CD4-positive, alpha-beta memory T cell (primary cell): Measurements from ENCODE around the gene SPECC1. TPM values are rescaled to one million over a fixed set of nuclear protein-coding genes. Genes with fewer than 3 reads are reported as not detected.
"Not testable (repeated sequence)": the region's sequence is repeated elsewhere in the genome, so short reads cannot be mapped to it uniquely, and the experiment has no call there.

Experiments used
- CTCF ChIA-PET: fragments of 350-600 bp; sonication (Branson Sonifier 250); formaldehyde crosslinking; loops from one replicate; lab custom pipeline; 2021; ENCODE audit warnings: inconsistent platforms; ENCODE audit not compliant: partially characterized antibody; lab: Charles Lee
- POLR2A ChIA-PET: fragments of 350-600 bp; sonication (Branson Sonifier 250); formaldehyde crosslinking; loops from one replicate; lab custom pipeline; 2021; ENCODE audit not compliant: partially characterized antibody; lab: Charles Lee
- DNase-seq, 5 donors: peaks; one replicate each; pipeline versions ENCODE4 v3.0.0 to v3.0.0-alpha.2; 2020 to 2022; ENCODE audit warnings: mixed read lengths in 1 of 5
- H3K27ac ChIP-seq: one replicate; pipeline ENCODE4 v1.7.0; 2013; ENCODE audit warnings: low read depth, low read length
- H3K27me3 ChIP-seq: 2 replicates; pipeline ENCODE4 v1.7.0; 2013; ENCODE audit warnings: mild to moderate bottlenecking, low read length, moderate library complexity; ENCODE audit not compliant: insufficient read depth
- H3K36me3 ChIP-seq: 2 replicates; pipeline ENCODE4 v1.7.0; 2013; ENCODE audit warnings: mild to moderate bottlenecking, low read length, moderate library complexity; ENCODE audit not compliant: insufficient read depth
- H3K4me1 ChIP-seq: 2 replicates; pipeline ENCODE4 v1.7.0; 2013; ENCODE audit warnings: mild to moderate bottlenecking, low read length, moderate library complexity; ENCODE audit not compliant: insufficient read depth
- H3K4me3 ChIP-seq, 2 donors: one replicate each; pipeline ENCODE4 v1.7.0; 2013; ENCODE audit warnings: low read length in 2 of 2, mild to moderate bottlenecking in 1 of 2
- H3K9me3 ChIP-seq, 2 donors: one replicate each; pipeline ENCODE4 v1.7.0; 2013; ENCODE audit warnings: low read length in 2 of 2, control low read depth in 1 of 2; ENCODE audit not compliant: control insufficient read depth in 1 of 2
- H3K27ac Mint-ChIP-seq, 7 donors: one replicate each; pipeline ENCODE4 v1.8.0; 2020 to 2021; ENCODE audit warnings: mixed read lengths in 7 of 7, mild to moderate bottlenecking in 6 of 7, inconsistent platforms in 3 of 7, moderate library complexity in 3 of 7
- H3K27me3 Mint-ChIP-seq, 2 donors: one replicate each; pipeline ENCODE4 v1.8.0; 2020 to 2021; ENCODE audit warnings: mixed read lengths in 2 of 2
- H3K36me3 Mint-ChIP-seq, 2 donors: one replicate each; pipeline ENCODE4 v1.8.0; 2020 to 2021; ENCODE audit warnings: mixed read lengths in 2 of 2, inconsistent platforms in 1 of 2, mild to moderate bottlenecking in 1 of 2
- H3K4me1 Mint-ChIP-seq, 4 donors: one replicate each; pipeline ENCODE4 v1.8.0; 2020 to 2021; ENCODE audit warnings: mixed read lengths in 4 of 4, mild to moderate bottlenecking in 1 of 4
- H3K4me3 Mint-ChIP-seq, 8 donors: one replicate each; pipeline ENCODE4 v1.8.0; 2020 to 2021; ENCODE audit warnings: mixed read lengths in 8 of 8, mild to moderate bottlenecking in 7 of 8, moderate library complexity in 6 of 8, inconsistent platforms in 3 of 8
- H3K9me3 Mint-ChIP-seq, 8 donors: one replicate each; pipeline ENCODE4 v1.8.0; 2020 to 2021; ENCODE audit warnings: mixed read lengths in 8 of 8, mild to moderate bottlenecking in 5 of 8, inconsistent platforms in 3 of 8, moderate library complexity in 1 of 8
- intact Hi-C: fragments of 100-400 bp; cut with micrococcal nuclease; formaldehyde crosslinking; loops from one replicate; pipeline ENCODE4 v1.15.1; 2023
- polyA plus RNA-seq, 2 donors: library from polyadenylated mRNA; unstranded; fragments of 300-500 nt; fragmentation: Illumina TruSeq; gene quantifications; one replicate each; pipeline ENCODE4 v1.2.3, GENCODE V29; 2021
- total RNA-seq, 2 experiments: library from RNA; stranded (reverse); gene quantifications; one replicate each; pipeline ENCODE4 v1.2.3, GENCODE V29; 2021

SPECC1 gene
- total and polyA plus RNA-seq, 4 experiments from 2014 or later = 1.7 to 13.4 (median 8.7) TPM

GRCh38 chr17:20105539-20106280 is 96.6 kb downstream of the SPECC1 start:
- intact Hi-C loops = no loop called here
- H3K9me3 ChIP-seq = no peaks in the 10 kb centered on the region
- H3K4me3 Mint-ChIP-seq = no peak overlapping the region
- H3K27me3 Mint-ChIP-seq = peaks cover 0 to 4% of the 10 kb centered on the region in 2 donors
- no peaks in the 10 kb centered on the region for H3K9me3 Mint-ChIP-seq
- no peaks in the 10 kb centered on the region for H3K4me1 ChIP-seq
- H3K36me3 ChIP-seq = no peaks in the 10 kb centered on the region
- no peak for DNase-seq
- H3K27ac Mint-ChIP-seq = peak overlapping the region in 2 of 7 donors; percentile 0 to 49
- ChIA-PET CTCF (interaction anchor here (1.1 to 1.5 kb wide), 2 partner anchors 11 to 113 kb away, joined by 4 to 5 read pairs; no protein-coding TSS in a partner anchor), POLR2A (no interaction called here)
- H3K27ac ChIP-seq = no peak overlapping the region
- H3K4me1 Mint-ChIP-seq = no peaks in the 10 kb centered on the region
- H3K27me3 ChIP-seq = no peaks in the 10 kb centered on the region
- peaks cover 0 to 1% of the 10 kb centered on the region in 2 donors for H3K36me3 Mint-ChIP-seq
- no peak overlapping the region for H3K4me3 ChIP-seq

- intact Hi-C loops, H3K4me3 ChIP-seq, H3K4me1 ChIP-seq, H3K36me3 ChIP-seq, H3K4me1 Mint-ChIP-seq, H3K27me3 Mint-ChIP-seq, H3K27me3 ChIP-seq, H3K9me3 Mint-ChIP-seq, DNase-seq, H3K4me3 Mint-ChIP-seq, H3K9me3 ChIP-seq, POLR2A ChIA-PET, H3K27ac ChIP-seq, H3K36me3 Mint-ChIP-seq: not testable (repeated sequence)
- CTCF ChIA-PET = interaction anchor here (1.1 kb wide), 1 partner anchor 10 kb away, joined by 4 read pairs; no protein-coding TSS in a partner anchor
- peak overlapping the region in 1 of 7 donors; percentile 55 for H3K27ac Mint-ChIP-seq
Observed at GRCh38 chr17:20106446-20106845, 97.3 kb downstream of the SPECC1 start.

GRCh38 chr17:20109076-20109475 is 99.9 kb downstream of the SPECC1 start:
- H3K27ac ChIP-seq = no peak overlapping the region
- no peaks in the 10 kb centered on the region for H3K27me3 ChIP-seq
- Mint-ChIP-seq H3K27me3 (peaks cover 0 to 2% of the 10 kb centered on the region in 2 donors), H3K4me1 (no peaks in the 10 kb centered on the region), H3K27ac (no peak overlapping the region), H3K9me3 (no peaks in the 10 kb centered on the region), H3K4me3 (no peak overlapping the region), H3K36me3 (no peaks in the 10 kb centered on the region)
- CTCF ChIA-PET = interaction anchor here (2.0 kb wide), 1 partner anchor 117 kb away, joined by 9 read pairs; no protein-coding TSS in a partner anchor
- no peak overlapping the region for H3K4me3 ChIP-seq
- H3K4me1 ChIP-seq = no peaks in the 10 kb centered on the region
- H3K9me3 ChIP-seq = no peaks in the 10 kb centered on the region
- POLR2A ChIA-PET = no interaction called here
- intact Hi-C loops = no loop called here
- DNase-seq = no peak
- H3K36me3 ChIP-seq = no peaks in the 10 kb centered on the region

GRCh38 chr17:20111538-20111937 is 102.4 kb downstream of the SPECC1 start:
- peak overlapping the region in 1 of 8 donors; percentile 1 for H3K4me3 Mint-ChIP-seq
- Histone ChIP-seq H3K27me3 (no peaks in the 10 kb centered on the region), H3K4me1 (no peaks in the 10 kb centered on the region), H3K36me3 (no peaks in the 10 kb centered on the region), H3K27ac (no peak overlapping the region), H3K4me3 (no peak overlapping the region), H3K9me3 (no peaks in the 10 kb centered on the region)
- H3K27me3 Mint-ChIP-seq = no peaks in the 10 kb centered on the region
- no peak for DNase-seq
- ChIA-PET CTCF (no interaction called here), POLR2A (no interaction called here)
- no peak overlapping the region for H3K27ac Mint-ChIP-seq
- intact Hi-C loops = no loop called here
- H3K36me3 Mint-ChIP-seq = no peaks in the 10 kb centered on the region
- H3K9me3 Mint-ChIP-seq = no peaks in the 10 kb centered on the region
- H3K4me1 Mint-ChIP-seq = no peaks in the 10 kb centered on the region

- H3K27ac ChIP-seq = no peak overlapping the region
- Mint-ChIP-seq H3K27ac (peak overlapping the region in 1 of 7 donors; percentile 8), H3K4me3 (no peak overlapping the region), H3K9me3 (no peaks in the 10 kb centered on the region), H3K4me1 (peaks cover 2 to 4% (median 3%) of the 10 kb centered on the region in 4 donors), H3K27me3 (no peaks in the 10 kb centered on the region), H3K36me3 (no peaks in the 10 kb centered on the region)
- CTCF ChIA-PET = interaction anchor here (6.4 kb wide), 1 partner anchor 121 kb away, joined by 75 read pairs; no protein-coding TSS in a partner anchor
- no peak overlapping the region for H3K4me3 ChIP-seq
- no peak for DNase-seq
- POLR2A ChIA-PET = no interaction called here
- no peaks in the 10 kb centered on the region for H3K27me3 ChIP-seq
- no peaks in the 10 kb centered on the region for H3K36me3 ChIP-seq
- no peaks in the 10 kb centered on the region for H3K9me3 ChIP-seq
- H3K4me1 ChIP-seq = no peaks in the 10 kb centered on the region
- intact Hi-C loops = no loop called here
Observed at GRCh38 chr17:20114466-20114865, 105.3 kb downstream of the SPECC1 start.

GRCh38 chr17:20116683-20117309 is 107.6 kb downstream of the SPECC1 start:
- H3K27me3 Mint-ChIP-seq = peaks cover 2 to 3% of the 10 kb centered on the region in 2 donors
- Histone ChIP-seq H3K36me3 (no peaks in the 10 kb centered on the region), H3K27me3 (no peaks in the 10 kb centered on the region), H3K4me1 (no peaks in the 10 kb centered on the region), H3K4me3 (no peak overlapping the region), H3K9me3 (no peaks in the 10 kb centered on the region), H3K27ac (no peak overlapping the region)
- H3K27ac Mint-ChIP-seq = peak overlapping the region in 2 of 7 donors; percentile 35 to 62
- DNase-seq = peak; percentile 49 to 64 (median 59)
- ChIA-PET CTCF (interaction anchor here (0.7 to 6.4 kb wide), 10 partner anchors 11 to 133 kb away, joined by 3 to 75 read pairs (median 4); partner anchors contain the start of gene SPECC1), POLR2A (no interaction called here)
- peaks cover 2 to 4% (median 3%) of the 10 kb centered on the region in 4 donors for H3K4me1 Mint-ChIP-seq
- H3K36me3 Mint-ChIP-seq = no peaks in the 10 kb centered on the region
- intact Hi-C loops = loop anchor here (1.0 to 5.0 kb wide), 2 partner anchors 109 to 124 kb away; partner anchors contain the start of gene SPECC1
- no peak overlapping the region for H3K4me3 Mint-ChIP-seq
- no peaks in the 10 kb centered on the region for H3K9me3 Mint-ChIP-seq

GRCh38 chr17:20118280-20118679 is 109.1 kb downstream of the SPECC1 start:
- Mint-ChIP-seq H3K9me3 (no peaks in the 10 kb centered on the region), H3K36me3 (no peaks in the 10 kb centered on the region), H3K4me1 (peaks cover 2 to 5% (median 3%) of the 10 kb centered on the region in 4 donors), H3K27me3 (peaks cover 3 to 5% of the 10 kb centered on the region in 2 donors), H3K4me3 (no peak overlapping the region), H3K27ac (no peak overlapping the region)
- intact Hi-C loops = loop anchor here (5.0 kb wide), 1 partner anchor 111 kb away; the partner anchor contains the start of gene SPECC1
- no peak for DNase-seq
- CTCF ChIA-PET = interaction anchor here (1.4 to 6.4 kb wide), 4 partner anchors 10 to 135 kb away, joined by 4 to 75 read pairs (median 6); no protein-coding TSS in a partner anchor
- Histone ChIP-seq H3K9me3 (no peaks in the 10 kb centered on the region), H3K36me3 (no peaks in the 10 kb centered on the region), H3K27me3 (no peaks in the 10 kb centered on the region), H3K27ac (no peak overlapping the region), H3K4me1 (no peaks in the 10 kb centered on the region), H3K4me3 (no peak overlapping the region)
- POLR2A ChIA-PET = no interaction called here
